ENCODE results near the gene CDC16. TPM values are rescaled to one million over a fixed set of nuclear protein-coding genes. Genes with fewer than 3 reads are reported as not detected.

The CDC16 gene
- total and polyA plus RNA-seq, 2 of the 13 experiments (the other 11 are each of a cell fraction or from before 2014, with no cell fraction given) = 24.2 to 60.9 TPM

DNA sequence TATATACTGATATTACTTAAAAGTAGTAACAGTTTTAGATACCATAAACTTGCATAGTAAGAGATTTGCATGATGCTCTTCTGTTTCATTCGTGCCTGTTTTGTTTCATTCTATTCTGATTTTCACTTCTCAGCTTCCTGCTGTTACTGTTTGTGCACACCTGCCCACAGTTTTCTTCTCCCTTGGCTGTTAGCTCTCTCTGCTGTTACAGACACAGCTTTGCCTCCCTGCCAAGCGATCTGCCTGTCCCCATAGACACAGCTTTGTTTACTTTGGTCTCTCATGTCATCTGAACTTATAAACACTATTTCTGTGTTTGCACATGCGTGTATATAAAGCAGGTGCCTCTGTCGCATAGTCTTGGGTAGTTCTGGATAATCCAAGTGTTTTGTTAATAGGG, 25.3 kb downstream of the CDC16 start:
- no peak overlapping the region for H3K27ac ChIP-seq (ENCODE audit: extremely low read length, insufficient read depth, low read length)
- no peaks in the 10 kb centered on the region for H3K9me3 ChIP-seq (ENCODE audit: low read length)
- intact Hi-C loops (cut with micrococcal nuclease; ENCODE audit: unreplicated experiment) = no loop called here
- no peak overlapping the region for H3K4me3 ChIP-seq (replicated peaks in 1 of 3; ENCODE audit: insufficient read depth in 1 of 3, low read depth in 2 of 3, low read length in 3 of 3)
- ATAC-seq (no peak), FAIRE-seq (no peak), DNase-seq (ENCODE audit: low spot score) (no peak)
- no TSS peak for BruUV-seq (replicated peaks)
- no peak overlapping the region for H3K9ac ChIP-seq (ENCODE audit: insufficient read depth, low read depth, low read length)
- in situ Hi-C loops (cut with HindIII; ENCODE audit: extremely low pct_ligation_motif_present, low pct_unique_long_range_greater_than_20kb) = no loop called here
- CTCF ChIA-PET (ENCODE audit: low intra/inter-chr PET ratio, low total read pairs) = no interaction called here
- no peaks in the 10 kb centered on the region for H4K20me1 ChIP-seq (ENCODE audit: insufficient read depth, low read length)
- no peak for TF ChIP-seq GTF3A (CRISPR knock-in tag; conservative IDR thresholded peaks at IDR 0.05)
- no peak for TF ChIP-seq BORCS8-MEF2B (CRISPR knock-in tag; IDR thresholded peaks at IDR 0.05)
- TF ChIP-seq MYNN (CRISPR knock-in tag; IDR thresholded peaks at IDR 0.05; ENCODE audit: low read depth) = no peak
- TF ChIP-seq ZNF30 (CRISPR knock-in tag; IDR thresholded peaks at IDR 0.05) = no peak
- TF ChIP-seq NKX3-1 (CRISPR knock-in tag; IDR thresholded peaks at IDR 0.05) = no peak
- no peak for TF ChIP-seq KDM4B (CRISPR knock-in tag; IDR thresholded peaks at IDR 0.05)
- TF ChIP-seq PRMT3 (CRISPR knock-in tag; IDR thresholded peaks at IDR 0.05; ENCODE audit: borderline replicate concordance, low read depth) = no peak
- TF ChIP-seq CENPT (CRISPR knock-in tag; IDR thresholded peaks at IDR 0.05; ENCODE audit: low read depth) = no peak
- TF ChIP-seq SIX4 (CRISPR knock-in tag; IDR thresholded peaks at IDR 0.05) = no peak
- no peak for TF ChIP-seq HNRNPH1 (optimal IDR thresholded peaks at IDR 0.05; ENCODE audit: low read depth, low read length)
- TF ChIP-seq MED1 (CRISPR knock-in tag; IDR thresholded peaks at IDR 0.05) = no peak
- TF ChIP-seq CCAR2 (optimal IDR thresholded peaks at IDR 0.05; ENCODE audit: low read depth, low read length) = no peak
- TF ChIP-seq RARA (CRISPR knock-in tag; IDR thresholded peaks at IDR 0.05) = no peak
- TF ChIP-seq, protein P1, sequence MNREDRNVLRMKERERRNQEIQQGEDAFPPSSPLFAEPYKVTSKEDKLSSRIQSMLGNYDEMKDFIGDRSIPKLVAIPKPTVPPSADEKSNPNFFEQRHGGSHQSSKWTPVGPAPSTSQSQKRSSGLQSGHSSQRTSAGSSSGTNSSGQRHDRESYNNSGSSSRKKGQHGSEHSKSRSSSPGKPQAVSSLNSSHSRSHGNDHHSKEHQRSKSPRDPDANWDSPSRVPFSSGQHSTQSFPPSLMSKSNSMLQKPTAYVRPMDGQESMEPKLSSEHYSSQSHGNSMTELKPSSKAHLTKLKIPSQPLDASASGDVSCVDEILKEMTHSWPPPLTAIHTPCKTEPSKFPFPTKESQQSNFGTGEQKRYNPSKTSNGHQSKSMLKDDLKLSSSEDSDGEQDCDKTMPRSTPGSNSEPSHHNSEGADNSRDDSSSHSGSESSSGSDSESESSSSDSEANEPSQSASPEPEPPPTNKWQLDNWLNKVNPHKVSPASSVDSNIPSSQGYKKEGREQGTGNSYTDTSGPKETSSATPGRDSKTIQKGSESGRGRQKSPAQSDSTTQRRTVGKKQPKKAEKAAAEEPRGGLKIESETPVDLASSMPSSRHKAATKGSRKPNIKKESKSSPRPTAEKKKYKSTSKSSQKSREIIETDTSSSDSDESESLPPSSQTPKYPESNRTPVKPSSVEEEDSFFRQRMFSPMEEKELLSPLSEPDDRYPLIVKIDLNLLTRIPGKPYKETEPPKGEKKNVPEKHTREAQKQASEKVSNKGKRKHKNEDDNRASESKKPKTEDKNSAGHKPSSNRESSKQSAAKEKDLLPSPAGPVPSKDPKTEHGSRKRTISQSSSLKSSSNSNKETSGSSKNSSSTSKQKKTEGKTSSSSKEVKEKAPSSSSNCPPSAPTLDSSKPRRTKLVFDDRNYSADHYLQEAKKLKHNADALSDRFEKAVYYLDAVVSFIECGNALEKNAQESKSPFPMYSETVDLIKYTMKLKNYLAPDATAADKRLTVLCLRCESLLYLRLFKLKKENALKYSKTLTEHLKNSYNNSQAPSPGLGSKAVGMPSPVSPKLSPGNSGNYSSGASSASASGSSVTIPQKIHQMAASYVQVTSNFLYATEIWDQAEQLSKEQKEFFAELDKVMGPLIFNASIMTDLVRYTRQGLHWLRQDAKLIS (CRISPR knock-in tag; IDR thresholded peaks at IDR 0.05) = no peak
- TF ChIP-seq ZNF430 (CRISPR knock-in tag; IDR thresholded peaks at IDR 0.05) = no peak
- no peak for TF ChIP-seq ZNF839 (CRISPR knock-in tag; IDR thresholded peaks at IDR 0.05; ENCODE audit: borderline replicate concordance)
- no peak for TF ChIP-seq ZNF547 (CRISPR knock-in tag; IDR thresholded peaks at IDR 0.05)
- TF ChIP-seq MAF1 (CRISPR knock-in tag; IDR thresholded peaks at IDR 0.05; ENCODE audit: borderline replicate concordance) = no peak
- no peak for TF ChIP-seq ZNF383 (CRISPR knock-in tag; IDR thresholded peaks at IDR 0.05; ENCODE audit: borderline replicate concordance)
- no peak for TF ChIP-seq ZNF841 (CRISPR knock-in tag; IDR thresholded peaks at IDR 0.05; ENCODE audit: borderline replicate concordance)
- peaks cover 30 to 83% of the 10 kb centered on the region in 2 experiments for H3K36me3 ChIP-seq (replicated peaks in 1 of 2; ENCODE audit: control insufficient read depth in 1 of 2, insufficient read depth in 2 of 2, low read length in 2 of 2)
- H3K4me2 ChIP-seq (ENCODE audit: low read depth, low read length) = no peak overlapping the region
- H3K27me3 ChIP-seq (ENCODE audit: control insufficient read depth in 1 of 2, insufficient read depth in 2 of 2, low read length in 2 of 2) = no peaks in the 10 kb centered on the region
- H2AFZ ChIP-seq (ENCODE audit: low read length) = no peak overlapping the region
- no peaks in the 10 kb centered on the region for H3K4me1 ChIP-seq (ENCODE audit: insufficient read depth, low read length)
- POLR2A ChIA-PET = no interaction called here
- H3K79me2 ChIP-seq (ENCODE audit: insufficient read depth, low read length) = no peaks in the 10 kb centered on the region
- WGBS (ENCODE audit: low lambda C conversion rate) = 98% methylated on average over 4 of the region's 4 CpGs
